Activated T-helper 1 cell treated with anti-CD3 and anti-CD28 coated beads, Interleukin-2, amount 50 U/mL, for 16 hours (primary cell): ENCODE data around the gene FAM53B.
A peak's percentile ranks its signal among the peaks of the same experiment; 100 is the strongest.

Source experiments
- DNase-seq, 2 donors: peaks; one replicate each; pipeline ENCODE4 v3.0.0-alpha.2; 2020; ENCODE audit warnings: low read depth in 1 of 2, low spot score in 1 of 2

The FAM53B gene

GRCh38 chr10:124728071-124728829 is 15.9 kb downstream of the FAM53B start:
- no peak for DNase-seq

- DNase-seq: no peak
Measured at GRCh38 chr10:124727361-124727960, 16.7 kb downstream of the FAM53B start.

GRCh38 chr10:124725791-124726190 is 18.4 kb downstream of the FAM53B start:
- DNase-seq: no peak

- DNase-seq: no peak
Measured at GRCh38 chr10:124725171-124725631, 19.0 kb downstream of the FAM53B start.

GRCh38 chr10:124724279-124725027 is 19.7 kb downstream of the FAM53B start:
- DNase-seq: no peak

- no peak for DNase-seq
Measured at GRCh38 chr10:124723826-124724225, 20.4 kb downstream of the FAM53B start.

- peak in 1 of 2 donors; percentile 48 for DNase-seq
Measured at GRCh38 chr10:124722798-124723783, 21.1 kb downstream of the FAM53B start.

- DNase-seq: no peak
Measured at GRCh38 chr10:124721330-124722045, 22.7 kb downstream of the FAM53B start.

GRCh38 chr10:124719213-124719851 is 24.8 kb downstream of the FAM53B start:
- peak in 1 of 2 donors; percentile 49 for DNase-seq

GRCh38 chr10:124717911-124718741 is 26.1 kb downstream of the FAM53B start:
- DNase-seq: peak; percentile 50 to 73

- no peak for DNase-seq
Measured at GRCh38 chr10:124717041-124717757, 27.0 kb downstream of the FAM53B start.

- DNase-seq: no peak
Measured at GRCh38 chr10:124716369-124716768, 27.8 kb downstream of the FAM53B start.

- DNase-seq: no peak
Measured at GRCh38 chr10:124715439-124715838, 28.7 kb downstream of the FAM53B start.

GRCh38 chr10:124713679-124714255 is 30.4 kb downstream of the FAM53B start:
- no peak for DNase-seq

- DNase-seq: no peak
Measured at GRCh38 chr10:124712704-124713407, 31.3 kb downstream of the FAM53B start.

GRCh38 chr10:124711145-124711544 is 33.0 kb downstream of the FAM53B start:
- DNase-seq: no peak

GRCh38 chr10:124710266-124710881 is 33.8 kb downstream of the FAM53B start:
- DNase-seq: no peak
